ENCODE measurements around the gene MYLK.
"Not testable (repeated sequence)": the region's sequence is repeated elsewhere in the genome, so short reads cannot be mapped to it uniquely, and the experiment has no call there.

The MYLK gene

GRCh38 chr3:123741041-123741511, 143.1 kb downstream of the MYLK start:
- DNase-seq (ENCODE audit: extremely low read depth, insufficient read length) = no peak
- TF ChIP-seq CTCF (IDR thresholded peaks at IDR 0.05; ENCODE audit: insufficient read depth, low read length, poor library complexity, severe bottlenecking) = no peak
- H3K36me3 ChIP-seq (ENCODE audit: control insufficient read depth, insufficient read depth, low read length) = no peaks in the 10 kb centered on the region

DNA sequence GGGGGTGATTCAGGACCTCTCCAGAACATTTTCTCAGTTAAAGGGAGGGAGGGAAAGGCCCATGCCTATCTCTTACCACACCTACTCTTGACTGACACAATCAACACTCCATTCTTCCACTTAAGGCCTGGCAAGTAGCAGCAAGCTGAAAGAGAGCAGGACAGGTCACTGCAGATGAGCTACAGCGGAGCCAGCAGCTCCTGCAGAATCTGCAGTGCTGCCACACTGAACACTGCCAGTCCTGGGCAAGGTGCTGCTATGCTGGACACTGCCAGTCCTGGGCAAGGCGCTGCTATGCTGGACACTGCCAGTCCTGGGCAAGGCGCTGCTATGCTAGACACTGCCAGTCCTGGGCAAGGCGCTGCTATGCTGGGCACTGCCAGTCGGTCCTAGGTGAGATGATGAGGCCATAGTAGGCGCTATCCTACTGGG, 143.7 kb downstream of the MYLK start:
- DNase-seq (ENCODE audit: extremely low read depth, insufficient read length) = no peak
- TF ChIP-seq CTCF (IDR thresholded peaks at IDR 0.05; ENCODE audit: insufficient read depth, low read length, poor library complexity, severe bottlenecking) = no peak
- peaks cover 2% of the 10 kb centered on the region for H3K27me3 ChIP-seq (replicated peaks; ENCODE audit: control insufficient read depth, insufficient read depth, low read length)
- no peak overlapping the region for H3K4me3 ChIP-seq (replicated peaks; ENCODE audit: low read depth, low read length)
- no peaks in the 10 kb centered on the region for H3K36me3 ChIP-seq (ENCODE audit: control insufficient read depth, insufficient read depth, low read length)

More at GRCh38 chr3:123741041-123741511, 143.1 kb downstream of the MYLK start:
- H3K27me3 ChIP-seq (replicated peaks; ENCODE audit: control insufficient read depth, insufficient read depth, low read length) = peaks cover 2% of the 10 kb centered on the region
- no peak overlapping the region for H3K4me3 ChIP-seq (replicated peaks; ENCODE audit: low read depth, low read length)

GRCh38 chr3:123739754-123740153, 144.4 kb downstream of the MYLK start:
- no peak for TF ChIP-seq CTCF (IDR thresholded peaks at IDR 0.05; ENCODE audit: insufficient read depth, low read length, poor library complexity, severe bottlenecking)
- no peak for DNase-seq (ENCODE audit: extremely low read depth, insufficient read length)
- Histone ChIP-seq H3K4me3 (replicated peaks; ENCODE audit: low read depth, low read length) (no peak overlapping the region), H3K27me3 (replicated peaks; ENCODE audit: control insufficient read depth, insufficient read depth, low read length) (peaks cover 2% of the 10 kb centered on the region), H3K36me3 (ENCODE audit: control insufficient read depth, insufficient read depth, low read length) (no peaks in the 10 kb centered on the region)

DNA sequence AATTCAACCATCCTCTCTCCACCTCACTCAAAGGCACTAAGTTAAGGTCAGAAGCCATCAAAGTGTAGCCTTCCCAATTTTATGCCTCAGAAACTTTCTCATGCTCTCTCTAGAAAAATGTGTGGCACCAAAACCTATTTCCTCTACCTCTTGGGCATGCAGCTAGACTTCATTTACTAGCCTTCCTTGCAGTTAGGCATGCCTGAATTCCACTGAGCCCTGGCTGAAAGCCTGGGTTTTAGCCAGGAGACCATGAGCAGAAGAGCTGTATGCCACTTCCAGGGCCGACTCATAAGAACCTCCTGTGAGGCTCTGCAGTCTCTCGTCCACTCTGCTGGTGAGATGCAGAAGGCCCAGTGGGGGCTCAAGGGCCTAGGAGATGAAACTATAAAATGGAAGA, 145.0 kb downstream of the MYLK start:
- Histone ChIP-seq H3K4me3 (replicated peaks; ENCODE audit: low read depth, low read length) (no peak overlapping the region), H3K27me3 (replicated peaks; ENCODE audit: control insufficient read depth, insufficient read depth, low read length) (peaks cover 4% of the 10 kb centered on the region), H3K36me3 (ENCODE audit: control insufficient read depth, insufficient read depth, low read length) (no peaks in the 10 kb centered on the region)
- DNase-seq (ENCODE audit: extremely low read depth, insufficient read length) = no peak
- no peak for TF ChIP-seq CTCF (IDR thresholded peaks at IDR 0.05; ENCODE audit: insufficient read depth, low read length, poor library complexity, severe bottlenecking)

DNA sequence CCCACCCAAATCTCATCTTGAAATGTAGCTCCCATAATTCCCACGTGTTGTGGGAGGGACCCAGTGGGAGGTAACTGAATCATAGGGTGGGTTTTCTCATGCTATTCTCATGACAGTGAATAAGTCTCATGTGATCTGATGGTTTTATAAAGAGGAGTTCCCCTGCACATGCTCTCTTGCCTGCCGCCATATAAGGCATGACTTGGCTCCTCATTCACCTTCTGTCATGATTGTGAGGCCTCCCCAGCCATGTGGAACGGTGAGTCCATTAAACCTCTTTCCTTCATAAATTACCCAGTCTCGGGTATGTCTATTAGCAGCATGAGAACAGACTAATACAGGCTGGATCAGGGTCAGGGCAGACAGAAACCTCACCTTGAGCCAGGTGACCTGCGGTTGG, 145.6 kb downstream of the MYLK start:
- not testable (repeated sequence) for H3K36me3 ChIP-seq (ENCODE audit: control insufficient read depth, insufficient read depth, low read length); DNase-seq (ENCODE audit: extremely low read depth, insufficient read length); H3K4me3 ChIP-seq (replicated peaks; ENCODE audit: low read depth, low read length); H3K27me3 ChIP-seq (replicated peaks; ENCODE audit: control insufficient read depth, insufficient read depth, low read length)

DNA sequence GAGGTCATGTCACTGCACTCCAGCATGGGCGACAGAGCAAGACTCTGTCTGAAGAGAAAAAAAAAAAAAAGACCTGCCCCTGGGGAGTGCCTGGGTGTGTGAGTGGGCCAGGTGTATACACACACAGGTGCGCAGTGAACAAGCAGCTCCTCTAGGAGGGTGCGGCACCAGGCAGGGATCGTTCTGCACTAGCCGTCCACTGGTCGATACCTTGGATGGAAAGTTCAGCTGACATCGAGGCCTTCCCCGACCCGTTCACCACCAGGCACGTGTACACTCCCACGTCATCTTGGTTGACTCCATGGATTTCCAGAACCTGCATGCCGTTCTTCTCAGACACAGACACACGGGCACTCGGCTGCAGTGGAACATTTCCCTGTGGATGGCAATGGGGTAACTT, 147.0 kb downstream of the MYLK start:
- peaks cover 6% of the 10 kb centered on the region for H3K27me3 ChIP-seq (replicated peaks; ENCODE audit: control insufficient read depth, insufficient read depth, low read length)
- no peak for TF ChIP-seq CTCF (IDR thresholded peaks at IDR 0.05; ENCODE audit: insufficient read depth, low read length, poor library complexity, severe bottlenecking)
- H3K36me3 ChIP-seq (ENCODE audit: control insufficient read depth, insufficient read depth, low read length) = no peaks in the 10 kb centered on the region
- no peak overlapping the region for H3K4me3 ChIP-seq (replicated peaks; ENCODE audit: low read depth, low read length)
- no peak for DNase-seq (ENCODE audit: extremely low read depth, insufficient read length)

All from GM06990 (cell line).